HG02763 (cell line): ENCODE data around the gene THOC1.
"Not testable (repeated sequence)": the region's sequence is repeated elsewhere in the genome, so short reads cannot be mapped to it uniquely, and the experiment has no call there.

Experiments
- ATAC-seq: cut with Tn5 transposase; IDR thresholded peaks from one replicate; pipeline ENCODE4 v1.9.1; 2021; ENCODE audit warnings: mild to moderate bottlenecking, moderate library complexity; ENCODE audit not compliant: unreplicated experiment

Gene THOC1

GRCh38 chr18:267688-268552 lies at the start of gene THOC1:
TSS of gene THOC1 (minus strand) at chr18:268047. CDS start at chr18:268019, 28 bp downstream.
- ATAC-seq = peak; percentile 92

GRCh38 chr18:317618-318017 lies 49.8 kb upstream of the THOC1 start:
- ATAC-seq = no peak

- ATAC-seq = no peak
These were observed 48.5 kb upstream of the THOC1 start for GRCh38 chr18:316393-316792.

- ATAC-seq = no peak
These were observed 46.1 kb upstream of the THOC1 start for GRCh38 chr18:313931-314330.

- no peak for ATAC-seq
These were observed 44.6 kb upstream of the THOC1 start for GRCh38 chr18:312415-312814.

- no peak for ATAC-seq
These were observed 42.2 kb upstream of the THOC1 start for GRCh38 chr18:310042-310441.

- not testable (repeated sequence) for ATAC-seq
These were observed 40.2 kb upstream of the THOC1 start for GRCh38 chr18:308086-308485.

- ATAC-seq = no peak
These were observed 38.9 kb upstream of the THOC1 start for GRCh38 chr18:306608-307255.

- no peak for ATAC-seq
These were observed 37.2 kb upstream of the THOC1 start for GRCh38 chr18:305003-305501.

GRCh38 chr18:303607-304006 lies 35.8 kb upstream of the THOC1 start:
- ATAC-seq = no peak

- ATAC-seq = no peak
These were observed 35.2 kb upstream of the THOC1 start for GRCh38 chr18:303011-303410.

GRCh38 chr18:302097-302496 lies 34.2 kb upstream of the THOC1 start:
- no peak for ATAC-seq

- ATAC-seq = no peak
These were observed 30.1 kb upstream of the THOC1 start for GRCh38 chr18:297936-298335.

GRCh38 chr18:295756-296490 lies 28.1 kb upstream of the THOC1 start:
- no peak for ATAC-seq

- ATAC-seq = no peak
These were observed 26.7 kb upstream of the THOC1 start for GRCh38 chr18:294566-294965.

GRCh38 chr18:293536-293935 lies 25.7 kb upstream of the THOC1 start:
- no peak for ATAC-seq

- no peak for ATAC-seq
These were observed 24.4 kb upstream of the THOC1 start for GRCh38 chr18:292271-292670.

GRCh38 chr18:289970-290369 lies 22.1 kb upstream of the THOC1 start:
- not testable (repeated sequence) for ATAC-seq

GRCh38 chr18:289026-289425 lies 21.2 kb upstream of the THOC1 start:
- ATAC-seq = no peak

- no peak for ATAC-seq
These were observed 18.9 kb upstream of the THOC1 start for GRCh38 chr18:286515-287310.

- ATAC-seq = no peak
These were observed 18.0 kb upstream of the THOC1 start for GRCh38 chr18:285817-286216.
